Measurements from ENCODE around the gene OR2A7. TPM values are rescaled to one million over a fixed set of nuclear protein-coding genes. Genes with fewer than 3 reads are reported as not detected.
"Not testable (repeated sequence)": the region's sequence is repeated elsewhere in the genome, so short reads cannot be mapped to it uniquely, and the experiment has no call there.

OR2A7 gene
- total RNA-seq, 1 donor from 2014 or later, result not detected

GRCh38 chr7:144255471-144255897 lies 9.1 kb downstream of the OR2A7 start:
- no peak for DNase-seq (ENCODE audit: low spot score)

- DNase-seq (ENCODE audit: low spot score), result not testable (repeated sequence)
Observed at GRCh38 chr7:144252307-144252706, 12.3 kb downstream of the OR2A7 start.

- not testable (repeated sequence) for DNase-seq (ENCODE audit: low spot score)
Observed at GRCh38 chr7:144247674-144248330, 16.8 kb downstream of the OR2A7 start.

- DNase-seq (ENCODE audit: low spot score), result not testable (repeated sequence)
Observed at GRCh38 chr7:144246967-144247366, 17.6 kb downstream of the OR2A7 start.

- not testable (repeated sequence) for DNase-seq (ENCODE audit: low spot score)
Observed at GRCh38 chr7:144245372-144245771, 19.2 kb downstream of the OR2A7 start.

- not testable (repeated sequence) for DNase-seq (ENCODE audit: low spot score)
Observed at GRCh38 chr7:144239365-144239764, 25.2 kb downstream of the OR2A7 start, which contains the start of gene OR2A42. OR2A42 (minus strand) TSS chr7:144239605; CDS start chr7:144232843, 6,762 bp downstream.

GRCh38 chr7:144238530-144239082 lies 26.0 kb downstream of the OR2A7 start:
- not testable (repeated sequence) for DNase-seq (ENCODE audit: low spot score)

- DNase-seq (ENCODE audit: low spot score), result not testable (repeated sequence)
Observed at GRCh38 chr7:144233039-144233438, 31.6 kb downstream of the OR2A7 start.

GRCh38 chr7:144231027-144231426 lies 33.6 kb downstream of the OR2A7 start:
- DNase-seq (ENCODE audit: low spot score), result not testable (repeated sequence)

- DNase-seq (ENCODE audit: low spot score), result not testable (repeated sequence)
Observed at GRCh38 chr7:144228810-144229209, 35.8 kb downstream of the OR2A7 start.

GRCh38 chr7:144226866-144227265 lies 37.7 kb downstream of the OR2A7 start:
- not testable (repeated sequence) for DNase-seq (ENCODE audit: low spot score)

- not testable (repeated sequence) for DNase-seq (ENCODE audit: low spot score)
Observed at GRCh38 chr7:144223675-144224074, 40.9 kb downstream of the OR2A7 start.

- DNase-seq (ENCODE audit: low spot score), result not testable (repeated sequence)
Observed at GRCh38 chr7:144220531-144220930, 44.1 kb downstream of the OR2A7 start.

GRCh38 chr7:144219149-144219548 lies 45.4 kb downstream of the OR2A7 start:
- not testable (repeated sequence) for DNase-seq (ENCODE audit: low spot score)

- DNase-seq (ENCODE audit: low spot score), result not testable (repeated sequence)
Observed at GRCh38 chr7:144218581-144218980, 46.0 kb downstream of the OR2A7 start.

- DNase-seq (ENCODE audit: low spot score), result not testable (repeated sequence)
Observed at GRCh38 chr7:144217200-144217599, 47.4 kb downstream of the OR2A7 start.

Other genes with a start within 250 kb of the OR2A7 start
- gene OR2A5, start 215.8 kb downstream of the OR2A7 start, total RNA-seq (ENCODE audit: insufficient read depth, low replicate concordance), result 3.6 TPM
- gene OR2A25, start 195.0 kb downstream of the OR2A7 start, total RNA-seq (ENCODE audit: insufficient read depth, low replicate concordance), result 7.9 TPM
- gene OR2A12, start 178.5 kb downstream of the OR2A7 start, total RNA-seq (ENCODE audit: insufficient read depth, low replicate concordance), result 6.5 TPM
- gene OR2A2, start 155.2 kb downstream of the OR2A7 start, total RNA-seq (ENCODE audit: insufficient read depth, low replicate concordance), result not detected
- 3.4 TPM for gene OR2A14, start 141.6 kb downstream of the OR2A7 start, total RNA-seq (ENCODE audit: insufficient read depth, low replicate concordance)
- gene CTAGE4, start 81.3 kb downstream of the OR2A7 start, total RNA-seq (ENCODE audit: insufficient read depth, low replicate concordance), result 17.8 TPM
- gene ARHGEF35, start 69.0 kb downstream of the OR2A7 start, total RNA-seq (ENCODE audit: insufficient read depth, low replicate concordance), result 1.9 TPM
- gene OR2A42, start 25.2 kb downstream of the OR2A7 start, total RNA-seq (ENCODE audit: insufficient read depth, low replicate concordance), result 0.48 TPM
- gene CTAGE8, start 4.5 kb upstream of the OR2A7 start, total RNA-seq (ENCODE audit: insufficient read depth, low replicate concordance), result 17.1 TPM
- 6.3 TPM for gene OR2A1, start 47.6 kb upstream of the OR2A7 start, total RNA-seq (ENCODE audit: insufficient read depth, low replicate concordance)
- gene ARHGEF5, start 90.6 kb upstream of the OR2A7 start, total RNA-seq (ENCODE audit: insufficient read depth, low replicate concordance), result 5.3 TPM
- gene NOBOX, start 138.9 kb upstream of the OR2A7 start, total RNA-seq (ENCODE audit: insufficient read depth, low replicate concordance), result not detected